ENCODE results near the gene TAX1BP3. TPM values are rescaled to one million over a fixed set of nuclear protein-coding genes. Genes with fewer than 3 reads are reported as not detected.

TAX1BP3 gene
- total RNA-seq, 1 donor from 2014 or later: 15.1 TPM

- POLR2A ChIA-PET: interaction anchor here (1.2 kb wide), 1 partner anchor 9 kb away, joined by 4 read pairs; the partner anchor contains the start of genes CTNS and SHPK
- TF ChIP-seq, protein P1, sequence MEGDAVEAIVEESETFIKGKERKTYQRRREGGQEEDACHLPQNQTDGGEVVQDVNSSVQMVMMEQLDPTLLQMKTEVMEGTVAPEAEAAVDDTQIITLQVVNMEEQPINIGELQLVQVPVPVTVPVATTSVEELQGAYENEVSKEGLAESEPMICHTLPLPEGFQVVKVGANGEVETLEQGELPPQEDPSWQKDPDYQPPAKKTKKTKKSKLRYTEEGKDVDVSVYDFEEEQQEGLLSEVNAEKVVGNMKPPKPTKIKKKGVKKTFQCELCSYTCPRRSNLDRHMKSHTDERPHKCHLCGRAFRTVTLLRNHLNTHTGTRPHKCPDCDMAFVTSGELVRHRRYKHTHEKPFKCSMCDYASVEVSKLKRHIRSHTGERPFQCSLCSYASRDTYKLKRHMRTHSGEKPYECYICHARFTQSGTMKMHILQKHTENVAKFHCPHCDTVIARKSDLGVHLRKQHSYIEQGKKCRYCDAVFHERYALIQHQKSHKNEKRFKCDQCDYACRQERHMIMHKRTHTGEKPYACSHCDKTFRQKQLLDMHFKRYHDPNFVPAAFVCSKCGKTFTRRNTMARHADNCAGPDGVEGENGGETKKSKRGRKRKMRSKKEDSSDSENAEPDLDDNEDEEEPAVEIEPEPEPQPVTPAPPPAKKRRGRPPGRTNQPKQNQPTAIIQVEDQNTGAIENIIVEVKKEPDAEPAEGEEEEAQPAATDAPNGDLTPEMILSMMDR (IDR thresholded peaks at IDR 0.05): no peak
- Mint-ChIP-seq H3K4me1 (no peaks in the 10 kb centered on the region), H3K4me3 (no peak overlapping the region), H3K27me3 (no peaks in the 10 kb centered on the region), H3K9me3 (no peaks in the 10 kb centered on the region), H3K27ac (no peak overlapping the region), H3K36me3 (ENCODE audit: low read depth) (peaks cover 65% of the 10 kb centered on the region)
- DNase-seq: no peak
- intact Hi-C loops (cut with micrococcal nuclease): no loop called here
- ATAC-seq (ENCODE audit: low read depth): no peak
- CTCF ChIA-PET: no interaction called here
Measured at GRCh38 chr17:3627769-3628167, 40.6 kb downstream of the TAX1BP3 start.

DNA sequence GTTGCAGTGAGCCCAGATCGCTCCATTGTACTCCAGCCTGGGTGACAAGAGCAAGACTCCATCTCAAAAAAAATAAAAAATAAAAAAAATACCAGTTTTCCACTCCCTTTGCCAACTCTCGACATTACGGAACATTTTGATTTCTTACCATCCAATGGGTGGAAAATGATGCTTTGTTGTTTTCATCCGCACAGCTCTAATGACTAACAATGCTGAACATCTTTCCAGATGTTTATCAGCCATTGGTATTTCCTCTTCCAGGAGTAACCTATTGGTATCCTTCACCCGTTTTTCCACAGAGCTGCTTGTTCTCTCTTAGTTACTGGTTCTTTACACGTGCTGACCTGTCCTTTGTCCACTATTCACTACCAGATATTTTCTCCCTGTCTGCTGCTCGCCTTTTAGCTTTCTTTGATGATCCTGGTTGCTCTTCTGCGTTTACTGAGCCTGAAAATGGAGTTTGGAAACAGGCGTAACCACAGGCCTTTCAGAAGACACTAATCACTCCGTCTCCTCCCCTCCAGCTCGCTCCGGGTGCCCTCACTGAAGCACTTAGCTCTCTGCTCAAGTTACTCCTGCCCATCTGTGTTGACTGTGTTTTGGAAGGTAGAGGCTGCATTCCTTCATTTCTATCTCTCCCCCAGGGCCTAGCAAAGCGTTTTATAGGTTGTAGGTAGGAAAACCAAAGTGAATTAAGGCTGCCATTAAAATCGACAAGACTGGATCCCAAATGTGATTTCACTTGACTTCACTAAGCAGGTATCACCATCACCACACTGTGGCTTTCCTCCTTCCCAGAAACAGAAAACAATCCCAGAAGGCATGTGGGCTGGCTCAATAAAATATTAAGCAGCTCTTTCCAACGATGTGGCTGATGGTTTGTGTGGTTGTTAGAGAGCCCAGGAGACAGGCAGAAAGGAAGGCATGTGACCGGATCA is 41.3 kb downstream of the TAX1BP3 start:
- Mint-ChIP-seq H3K4me1 (no peaks in the 10 kb centered on the region), H3K27ac (no peak overlapping the region), H3K9me3 (no peaks in the 10 kb centered on the region), H3K4me3 (no peak overlapping the region), H3K27me3 (no peaks in the 10 kb centered on the region), H3K36me3 (ENCODE audit: low read depth) (peaks cover 62% of the 10 kb centered on the region)
- ATAC-seq (ENCODE audit: low read depth) (no peak), DNase-seq (no peak)
- TF ChIP-seq, protein P1 (IDR thresholded peaks at IDR 0.05): no peak
- intact Hi-C loops (cut with micrococcal nuclease): no loop called here
- ChIA-PET CTCF (interaction anchor here (0.7 kb wide), 1 partner anchor 196 kb away, joined by 4 read pairs; no protein-coding TSS in a partner anchor), POLR2A (interaction anchor here (1.2 kb wide), 1 partner anchor 9 kb away, joined by 4 read pairs; the partner anchor contains the start of genes CTNS and SHPK)

- ATAC-seq (ENCODE audit: low read depth): no peak
- TF ChIP-seq, protein P1 (IDR thresholded peaks at IDR 0.05): no peak
- Mint-ChIP-seq H3K4me1 (no peaks in the 10 kb centered on the region), H3K27ac (no peak overlapping the region), H3K27me3 (no peaks in the 10 kb centered on the region), H3K9me3 (no peaks in the 10 kb centered on the region), H3K4me3 (no peak overlapping the region), H3K36me3 (ENCODE audit: low read depth) (peaks cover 74% of the 10 kb centered on the region)
- no peak for DNase-seq
- POLR2A ChIA-PET: interaction anchor here (0.7 kb wide), 1 partner anchor 183 kb away, joined by 5 read pairs; no protein-coding TSS in a partner anchor
- intact Hi-C loops (cut with micrococcal nuclease): no loop called here
- CTCF ChIA-PET: no interaction called here
Measured at GRCh38 chr17:3622977-3623594, 45.3 kb downstream of the TAX1BP3 start.

DNA sequence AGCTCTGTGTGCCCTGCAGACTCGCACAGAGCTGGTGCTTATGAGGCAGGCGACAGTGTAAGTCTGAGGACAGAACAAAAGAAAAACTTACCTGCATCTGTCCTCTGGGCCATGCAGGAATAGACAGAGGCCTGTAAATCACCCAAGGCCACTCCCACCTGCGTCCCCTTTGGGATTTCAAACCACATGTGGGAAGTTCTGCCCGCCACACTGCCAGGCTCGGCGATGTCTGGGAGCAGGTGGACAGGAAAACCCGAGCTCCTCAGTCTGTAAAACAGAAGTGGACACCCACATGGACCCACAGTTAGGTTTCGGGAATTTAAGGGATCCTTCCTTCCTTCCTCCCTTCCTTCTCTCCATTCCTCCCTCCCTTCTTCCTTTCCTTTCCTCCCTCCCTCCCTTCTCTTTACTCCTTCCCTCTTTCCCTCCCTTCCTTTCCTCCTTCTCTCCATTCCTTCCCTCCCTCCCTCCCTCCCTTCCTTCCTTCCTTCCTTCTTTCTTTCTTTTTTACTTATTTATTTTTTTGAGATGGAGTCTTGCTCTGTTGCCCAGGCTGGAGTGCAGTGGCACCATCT is 47.1 kb downstream of the TAX1BP3 start:
- no peak overlapping the region for H3K27ac Mint-ChIP-seq
- H3K4me1 Mint-ChIP-seq: no peaks in the 10 kb centered on the region
- DNase-seq (no peak), ATAC-seq (ENCODE audit: low read depth) (no peak)
- intact Hi-C loops (cut with micrococcal nuclease): no loop called here
- POLR2A ChIA-PET: no interaction called here
- TF ChIP-seq, protein P1 (IDR thresholded peaks at IDR 0.05): no peak
- H3K27me3 Mint-ChIP-seq: no peaks in the 10 kb centered on the region
- peaks cover 4% of the 10 kb centered on the region for H3K9me3 Mint-ChIP-seq
- H3K36me3 Mint-ChIP-seq (ENCODE audit: low read depth): peaks cover 78% of the 10 kb centered on the region
- no peak overlapping the region for H3K4me3 Mint-ChIP-seq
- CTCF ChIA-PET: no interaction called here

Measured in activated B cell treated with CpG ODN at 0.5 μM for 24 hours (primary cell).